Smooth muscle cell (in vitro differentiated cells): ENCODE measurements around the gene UBLCP1. TPM values are rescaled to one million over a fixed set of nuclear protein-coding genes. Genes with fewer than 3 reads are reported as not detected.
A peak's percentile ranks its signal among the peaks of the same experiment; 100 is the strongest.

Source experiments
- DNase-seq: peaks from one replicate; lab custom pipeline; 2025; ENCODE audit not compliant: unreplicated experiment; lab: John Stamatoyannopoulos, UW
- H2AFZ ChIP-seq: fragments of 200-600 bp; sonication (generic); 2 replicates; pipeline ENCODE4 v1.6.0; 2016; ENCODE audit warnings: antibody characterized with exemption, low read depth, mild to moderate bottlenecking
- H3F3A ChIP-seq: fragments of 200-600 bp; sonication (generic); 2 replicates; pipeline ENCODE4 v1.6.0; 2017; ENCODE audit warnings: antibody characterized with exemption, low read depth
- H3K27ac ChIP-seq: fragments of 200-600 bp; sonication (generic); 2 replicates; pipeline ENCODE4 v1.5.1; 2016; ENCODE audit warnings: low read depth, mild to moderate bottlenecking
- H3K27me3 ChIP-seq: fragments of 200-600 bp; sonication (generic); 2 replicates; pipeline ENCODE4 v1.6.1; 2016; ENCODE audit warnings: low read depth, mild to moderate bottlenecking
- H3K36me3 ChIP-seq: fragments of 200-600 bp; sonication (generic); 2 replicates; pipeline ENCODE4 v1.5.1; 2016; ENCODE audit warnings: low read depth
- H3K4me1 ChIP-seq: fragments of 200-600 bp; sonication (generic); 2 replicates; pipeline ENCODE4 v1.5.1; 2016; ENCODE audit warnings: low read depth
- H3K4me2 ChIP-seq: fragments of 200-600 bp; sonication (generic); 2 replicates; pipeline ENCODE4 v1.6.0; 2016; ENCODE audit warnings: mild to moderate bottlenecking
- H3K4me3 ChIP-seq: fragments of 200-600 bp; sonication (generic); 2 replicates; pipeline ENCODE4 v1.5.1; 2016; ENCODE audit warnings: mild to moderate bottlenecking
- H3K79me2 ChIP-seq: fragments of 200-600 bp; sonication (generic); 2 replicates; pipeline ENCODE4 v1.6.0; 2016; ENCODE audit warnings: low read depth, mild to moderate bottlenecking
- H3K9ac ChIP-seq: fragments of 200-600 bp; sonication (generic); 2 replicates; pipeline ENCODE4 v1.6.0; 2016; ENCODE audit warnings: low read depth
- H3K9me3 ChIP-seq: fragments of 200-600 bp; sonication (generic); replicated peaks from 2 replicates; pipeline ENCODE4 v1.5.1; 2016; ENCODE audit warnings: low read depth
- H4K20me1 ChIP-seq: fragments of 200-600 bp; sonication (generic); 2 replicates; pipeline ENCODE4 v1.6.0; 2016; ENCODE audit warnings: low read depth
- CTCF ChIP-seq: fragments of 200-600 bp; sonication (generic); IDR thresholded peaks from 2 replicates; pipeline ENCODE4 v1.5.1; 2017; ENCODE audit warnings: borderline replicate concordance, mild to moderate bottlenecking, antibody characterized with exemption; ENCODE audit not compliant: insufficient read depth, poor library complexity, severe bottlenecking
- WGBS: methylation state at CpG from one replicate; pipeline ENCODE4 v1.1.7; 2016; ENCODE audit warnings: low lambda C conversion rate; 5-methylcytosine and 5-hydroxymethylcytosine counted together
- polyA plus RNA-seq: library from polyadenylated mRNA; unstranded; fragments of >200 nt; fragmentation: Nextera tagmentation; extraction: Ambion mirVana; gene quantifications from 2 replicates; pipeline ENCODE4 v1.2.1, GENCODE V29; 2016
- total RNA-seq: library from RNA; depleted of rRNA; stranded (reverse); fragments of >200 nt; gene quantifications from 2 replicates; pipeline ENCODE4 v1.2.3, GENCODE V29; 2014

UBLCP1 gene
- total and polyA plus RNA-seq, 2 experiments from 2014 or later = 32.9 to 44.1 TPM

- Histone ChIP-seq H3K27ac (no peak overlapping the region), H3K9me3 (no peaks in the 10 kb centered on the region), H3K4me3 (no peak overlapping the region), H3K4me1 (peaks cover 10% of the 10 kb centered on the region), H3F3A (no peaks in the 10 kb centered on the region), H3K9ac (no peak overlapping the region), H2AFZ (peak overlapping the region; percentile 74), H3K36me3 (no peaks in the 10 kb centered on the region), H3K4me2 (peak overlapping the region; percentile 84), H3K79me2 (no peaks in the 10 kb centered on the region), H3K27me3 (peaks cover 39% of the 10 kb centered on the region), H4K20me1 (no peaks in the 10 kb centered on the region)
- no peak for TF ChIP-seq CTCF
- WGBS = 86% methylated on average over 8 of the region's 8 CpGs
- DNase-seq = no peak
Measured at GRCh38 chr5:159309689-159310433, 46.8 kb downstream of the UBLCP1 start.

- no peak for TF ChIP-seq CTCF
- Histone ChIP-seq H3K9me3 (no peaks in the 10 kb centered on the region), H3K9ac (no peak overlapping the region), H3K4me3 (peak overlapping the region; percentile 43), H3K36me3 (no peaks in the 10 kb centered on the region), H2AFZ (peak overlapping the region; percentile 74), H3K4me1 (peaks cover 10% of the 10 kb centered on the region), H3K4me2 (peak overlapping the region; percentile 84), H4K20me1 (no peaks in the 10 kb centered on the region), H3K79me2 (no peaks in the 10 kb centered on the region), H3F3A (no peaks in the 10 kb centered on the region), H3K27ac (no peak overlapping the region), H3K27me3 (peaks cover 39% of the 10 kb centered on the region)
- DNase-seq = no peak
- 7% methylated on average over 25 of the region's 26 CpGs for WGBS
Measured at GRCh38 chr5:159310511-159310910, 47.4 kb downstream of the UBLCP1 start.

GRCh38 chr5:159311063-159311462 is 48.0 kb downstream of the UBLCP1 start:
- H3K27me3 ChIP-seq = peaks cover 39% of the 10 kb centered on the region
- no peaks in the 10 kb centered on the region for H3K79me2 ChIP-seq
- DNase-seq = no peak
- H3K4me1 ChIP-seq = peaks cover 10% of the 10 kb centered on the region
- no peaks in the 10 kb centered on the region for H3K9me3 ChIP-seq
- peak overlapping the region; percentile 43 for H3K4me3 ChIP-seq
- H4K20me1 ChIP-seq = no peaks in the 10 kb centered on the region
- no peak overlapping the region for H3K27ac ChIP-seq
- H2AFZ ChIP-seq = peak overlapping the region; percentile 74
- WGBS = 72% methylated on average over 7 of the region's 7 CpGs
- no peak for TF ChIP-seq CTCF
- no peak overlapping the region for H3K9ac ChIP-seq
- no peaks in the 10 kb centered on the region for H3F3A ChIP-seq
- H3K4me2 ChIP-seq = peak overlapping the region; percentile 84
- no peaks in the 10 kb centered on the region for H3K36me3 ChIP-seq

- DNase-seq = no peak
- WGBS = 98% methylated on average over 2 of the region's 2 CpGs
- no peak overlapping the region for H3K4me2 ChIP-seq
- peaks cover 10% of the 10 kb centered on the region for H3K4me1 ChIP-seq
- no peak overlapping the region for H3K27ac ChIP-seq
- H4K20me1 ChIP-seq = no peaks in the 10 kb centered on the region
- no peaks in the 10 kb centered on the region for H3F3A ChIP-seq
- H3K79me2 ChIP-seq = no peaks in the 10 kb centered on the region
- H2AFZ ChIP-seq = no peak overlapping the region
- peaks cover 31% of the 10 kb centered on the region for H3K27me3 ChIP-seq
- no peaks in the 10 kb centered on the region for H3K9me3 ChIP-seq
- no peak overlapping the region for H3K9ac ChIP-seq
- no peak overlapping the region for H3K4me3 ChIP-seq
- no peak for TF ChIP-seq CTCF
- H3K36me3 ChIP-seq = no peaks in the 10 kb centered on the region
Measured at GRCh38 chr5:159313197-159313596, 50.1 kb downstream of the UBLCP1 start.
